Measurements from ENCODE around the gene CHST15. TPM values are rescaled to one million over a fixed set of nuclear protein-coding genes. Genes with fewer than 3 reads are reported as not detected.
A peak's percentile ranks its signal among the peaks of the same experiment; 100 is the strongest.

Gene CHST15
- total and polyA plus RNA-seq, 2 experiments from 2014 or later, result 0.92 to 1.9 TPM

DNA sequence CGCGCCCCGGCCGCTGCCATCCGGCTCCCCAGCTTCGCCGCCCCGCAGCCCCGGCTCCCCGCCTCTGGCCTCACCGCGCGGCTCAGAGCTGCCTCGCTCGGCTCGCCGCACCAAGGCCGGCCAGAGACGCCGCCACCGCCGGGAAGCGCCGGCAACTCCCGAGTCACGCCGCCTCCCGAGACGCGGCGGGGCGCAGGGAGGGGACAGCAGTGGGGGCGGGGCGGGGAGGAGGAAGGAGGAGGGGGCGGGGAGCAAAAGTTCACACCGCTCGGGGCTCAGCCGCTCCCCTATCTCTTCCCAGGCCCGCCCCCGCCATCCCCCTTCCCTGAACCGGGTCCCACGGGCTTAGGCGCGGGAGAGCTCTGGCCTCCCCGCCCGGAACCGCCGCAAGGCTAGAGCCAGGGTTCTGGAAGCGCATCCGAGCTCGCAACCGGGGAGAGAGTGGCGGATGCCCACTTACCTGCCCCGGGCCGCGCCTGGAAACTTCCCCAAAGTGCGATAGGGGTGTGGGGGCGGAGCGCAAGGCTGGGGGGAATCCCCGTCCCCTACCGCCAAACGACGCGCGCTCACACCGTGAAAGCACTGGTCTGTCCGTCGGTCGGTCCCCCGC lies 1.0 kb downstream of the CHST15 start:
- no peak overlapping the region for H3K27ac ChIP-seq

DNA sequence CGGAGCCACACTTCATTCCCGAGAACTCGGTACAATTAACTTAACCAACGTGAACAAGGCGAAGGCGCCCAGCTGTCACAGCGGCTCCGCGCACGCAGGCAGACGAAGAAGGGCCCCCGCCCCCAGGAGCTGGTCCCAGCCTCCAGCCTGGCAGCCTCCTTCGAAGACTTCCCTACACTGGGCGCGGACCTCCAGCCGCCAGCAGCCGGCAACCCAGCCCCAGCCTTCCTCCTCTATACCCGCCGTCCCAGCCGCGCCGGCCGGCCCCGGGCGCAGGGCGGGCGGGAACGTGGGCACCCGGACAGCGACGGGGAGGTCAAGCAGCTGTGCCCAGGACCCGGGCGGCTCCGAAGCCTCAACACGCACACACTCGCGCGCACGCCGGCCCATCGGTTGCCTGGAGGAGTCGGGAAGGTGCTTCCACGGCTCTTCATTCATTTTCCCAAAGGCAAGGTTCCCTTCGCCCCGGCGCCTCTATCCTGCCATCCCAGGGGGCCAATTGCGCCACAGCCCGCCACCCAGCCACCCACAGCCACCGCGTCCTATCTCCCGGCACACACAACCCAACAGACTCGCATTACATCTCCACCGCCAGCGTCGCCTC lies 1.6 kb downstream of the CHST15 start:
- no peak overlapping the region for H3K27ac ChIP-seq
- TF ChIP-seq, protein P1, sequence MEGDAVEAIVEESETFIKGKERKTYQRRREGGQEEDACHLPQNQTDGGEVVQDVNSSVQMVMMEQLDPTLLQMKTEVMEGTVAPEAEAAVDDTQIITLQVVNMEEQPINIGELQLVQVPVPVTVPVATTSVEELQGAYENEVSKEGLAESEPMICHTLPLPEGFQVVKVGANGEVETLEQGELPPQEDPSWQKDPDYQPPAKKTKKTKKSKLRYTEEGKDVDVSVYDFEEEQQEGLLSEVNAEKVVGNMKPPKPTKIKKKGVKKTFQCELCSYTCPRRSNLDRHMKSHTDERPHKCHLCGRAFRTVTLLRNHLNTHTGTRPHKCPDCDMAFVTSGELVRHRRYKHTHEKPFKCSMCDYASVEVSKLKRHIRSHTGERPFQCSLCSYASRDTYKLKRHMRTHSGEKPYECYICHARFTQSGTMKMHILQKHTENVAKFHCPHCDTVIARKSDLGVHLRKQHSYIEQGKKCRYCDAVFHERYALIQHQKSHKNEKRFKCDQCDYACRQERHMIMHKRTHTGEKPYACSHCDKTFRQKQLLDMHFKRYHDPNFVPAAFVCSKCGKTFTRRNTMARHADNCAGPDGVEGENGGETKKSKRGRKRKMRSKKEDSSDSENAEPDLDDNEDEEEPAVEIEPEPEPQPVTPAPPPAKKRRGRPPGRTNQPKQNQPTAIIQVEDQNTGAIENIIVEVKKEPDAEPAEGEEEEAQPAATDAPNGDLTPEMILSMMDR (IDR thresholded peaks at IDR 0.05; ENCODE audit: low read depth, low read length), result no peak

More for the DNA sequence above, 1.0 kb downstream of the CHST15 start:
- H3K4me1 ChIP-seq (ENCODE audit: low read depth), result no peaks in the 10 kb centered on the region
- DNase-seq (ENCODE audit: low read depth in 1 of 2, low spot score in 1 of 2), result peak; percentile 54 to 62
- peaks cover 57% of the 10 kb centered on the region for H3K27me3 ChIP-seq
- no peaks in the 10 kb centered on the region for H3K36me3 ChIP-seq
- H3K9me3 ChIP-seq (ENCODE audit: low read depth), result no peaks in the 10 kb centered on the region
- peak overlapping the region; percentile 69 for H3K4me3 ChIP-seq
- TF ChIP-seq, protein P1 (IDR thresholded peaks at IDR 0.05; ENCODE audit: low read depth, low read length), result no peak

DNA sequence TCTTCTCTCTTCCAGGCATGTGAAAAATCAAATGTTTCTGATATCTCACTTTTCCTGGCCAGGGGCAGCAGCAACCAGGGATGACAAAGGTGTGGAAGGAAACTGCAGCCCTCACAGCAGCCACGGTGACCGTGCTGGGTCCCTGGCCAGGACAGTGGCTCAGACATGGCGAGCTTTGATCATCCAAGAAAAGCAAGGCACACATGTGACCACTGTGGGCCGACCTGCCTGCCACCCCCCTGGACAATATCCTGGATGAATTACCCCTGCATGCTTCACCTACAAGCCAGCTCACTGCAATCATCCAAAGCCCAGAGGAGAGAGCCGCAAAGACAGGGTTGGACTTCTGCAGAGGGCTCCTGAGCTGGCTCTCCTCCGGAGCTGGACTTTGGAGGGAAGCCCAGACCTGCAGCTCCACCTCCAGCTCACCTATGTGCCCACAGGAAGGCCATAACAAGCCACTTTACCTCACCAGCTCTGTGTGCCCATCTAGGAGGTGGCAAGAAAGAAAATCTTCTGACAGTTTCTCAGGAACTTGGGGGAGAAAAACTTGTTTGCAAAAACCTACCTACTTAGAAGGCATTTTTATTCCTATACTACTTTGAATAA lies 2.7 kb downstream of the CHST15 start:
- Histone ChIP-seq H3K36me3 (no peaks in the 10 kb centered on the region), H3K9me3 (ENCODE audit: low read depth) (no peaks in the 10 kb centered on the region), H3K27ac (no peak overlapping the region), H3K4me1 (ENCODE audit: low read depth) (no peaks in the 10 kb centered on the region), H3K4me3 (no peak overlapping the region), H3K27me3 (peaks cover 53% of the 10 kb centered on the region)
- DNase-seq (ENCODE audit: low read depth in 1 of 2, low spot score in 1 of 2), result no peak
- TF ChIP-seq, protein P1 (IDR thresholded peaks at IDR 0.05; ENCODE audit: low read depth, low read length), result no peak

More for the DNA sequence above, 1.6 kb downstream of the CHST15 start:
- Histone ChIP-seq H3K27me3 (peaks cover 53% of the 10 kb centered on the region), H3K36me3 (no peaks in the 10 kb centered on the region), H3K4me3 (peak overlapping the region; percentile 69), H3K9me3 (ENCODE audit: low read depth) (no peaks in the 10 kb centered on the region), H3K4me1 (ENCODE audit: low read depth) (no peaks in the 10 kb centered on the region)
- DNase-seq (ENCODE audit: low read depth in 1 of 2, low spot score in 1 of 2), result peak; percentile 23 to 52

DNA sequence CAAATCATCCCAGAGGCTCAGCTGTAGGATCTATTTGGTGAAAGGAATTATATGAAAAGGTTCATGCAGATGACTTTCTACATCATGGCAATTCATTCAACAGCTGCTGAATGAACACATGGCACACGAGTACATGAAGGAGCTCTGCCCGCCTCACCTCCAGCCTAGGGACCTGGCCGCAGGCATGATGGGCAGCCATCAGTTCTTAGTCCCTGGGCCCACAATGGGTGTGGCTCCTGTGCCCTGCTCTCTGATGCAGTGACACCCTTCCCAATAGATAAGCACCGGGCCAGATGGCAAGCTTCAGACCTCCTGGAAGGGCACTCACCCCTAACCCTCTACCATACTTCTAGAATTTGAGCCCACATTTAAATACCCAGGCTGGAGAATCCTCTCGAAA lies 3.5 kb downstream of the CHST15 start:
- no peaks in the 10 kb centered on the region for H3K4me1 ChIP-seq (ENCODE audit: low read depth)

DNA sequence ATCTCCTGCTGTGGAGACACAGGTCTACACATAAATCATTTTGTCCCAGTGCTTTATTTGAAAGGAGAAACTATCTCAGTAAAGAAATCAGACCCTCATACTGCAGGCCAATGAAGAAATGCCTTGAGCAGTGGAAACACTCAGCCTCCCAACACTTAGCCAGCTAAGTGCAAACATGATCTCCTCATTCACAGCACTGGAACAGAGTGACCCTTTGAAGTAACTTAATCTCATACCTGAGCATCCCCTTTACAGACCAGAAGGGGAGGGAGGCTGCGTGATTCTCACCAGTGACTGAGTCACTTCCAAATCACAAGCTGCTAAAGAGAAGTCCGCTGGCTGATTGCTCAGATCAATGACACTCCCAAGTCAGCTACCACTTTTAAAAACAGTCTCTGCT lies 4.5 kb downstream of the CHST15 start:
- Histone ChIP-seq H3K27ac (no peak overlapping the region), H3K4me3 (no peak overlapping the region), H3K9me3 (ENCODE audit: low read depth) (no peaks in the 10 kb centered on the region), H3K27me3 (peaks cover 42% of the 10 kb centered on the region), H3K4me1 (ENCODE audit: low read depth) (no peaks in the 10 kb centered on the region), H3K36me3 (no peaks in the 10 kb centered on the region)
- no peak for DNase-seq (ENCODE audit: low read depth in 1 of 2, low spot score in 1 of 2)
- TF ChIP-seq, protein P1 (IDR thresholded peaks at IDR 0.05; ENCODE audit: low read depth, low read length), result no peak

More for the DNA sequence above, 3.5 kb downstream of the CHST15 start:
- Histone ChIP-seq H3K4me3 (no peak overlapping the region), H3K36me3 (no peaks in the 10 kb centered on the region), H3K9me3 (ENCODE audit: low read depth) (no peaks in the 10 kb centered on the region), H3K27ac (no peak overlapping the region), H3K27me3 (peaks cover 50% of the 10 kb centered on the region)
- no peak for DNase-seq (ENCODE audit: low read depth in 1 of 2, low spot score in 1 of 2)
- TF ChIP-seq, protein P1 (IDR thresholded peaks at IDR 0.05; ENCODE audit: low read depth, low read length), result no peak
